B cell (primary cell): ENCODE data around the gene RAB11FIP5. TPM values are rescaled to one million over a fixed set of nuclear protein-coding genes. Genes with fewer than 3 reads are reported as not detected.

Experiments
- ATAC-seq: fragments of 200-7000 bp; cut with Tn5 transposase; one replicate; pipeline ENCODE4 v1.10.0; 2021; ENCODE audit warnings: low read depth, mild to moderate bottlenecking, moderate number of reproducible peaks, moderate library complexity
- CTCF ChIA-PET: fragments of 350-600 bp; sonication (Branson Sonifier 250); formaldehyde crosslinking; loops from one replicate; lab custom pipeline; 2021; ENCODE audit warnings: antibody characterized with exemption, inconsistent platforms; lab: Charles Lee
- POLR2A ChIA-PET: fragments of 350-600 bp; sonication (Branson Sonifier 250); formaldehyde crosslinking; loops from one replicate; lab custom pipeline; 2021; ENCODE audit warnings: antibody characterized with exemption; lab: Charles Lee
- DNase-seq: peaks from one replicate; pipeline ENCODE4 v3.0.0; 2013
- H2AFZ ChIP-seq: 2 replicates; pipeline ENCODE4 v1.6.1; 2012; ENCODE audit warnings: mild to moderate bottlenecking, low read depth, low read length; ENCODE audit not compliant: insufficient read depth, poor library complexity, severe bottlenecking
- H3K27ac ChIP-seq, 2 donors: 1 replicate in 1 of 2; 2 replicates in 1 of 2; pipeline ENCODE4 v1.5.1; 2012 to 2013; ENCODE audit warnings: low read length in 2 of 2, mild to moderate bottlenecking in 2 of 2, moderate library complexity in 1 of 2
- H3K27me3 ChIP-seq, 4 experiments: fragments of 200-600 bp in 1 of 4; sonication (generic) in 1 of 4; replicated peaks in 1 of 4; 1 replicate in 2 of 4; 2 replicates in 2 of 4; pipeline versions ENCODE4 v1.6.1 to v1.7.0; 2013 to 2016; ENCODE audit warnings: low read length in 3 of 4, mild to moderate bottlenecking in 2 of 4, mixed read lengths in 1 of 4, moderate library complexity in 1 of 4; ENCODE audit not compliant: insufficient read depth in 4 of 4, control insufficient read depth in 3 of 4; ENCODE audit errors: control extremely low read depth in 1 of 4
- H3K36me3 ChIP-seq, 2 experiments: replicated peaks in 1 of 2; 1 replicate in 1 of 2; 2 replicates in 1 of 2; pipeline versions ENCODE4 v1.6.1 to v1.7.1; 2013; ENCODE audit warnings: low read length in 1 of 2; ENCODE audit not compliant: insufficient read depth in 2 of 2, control insufficient read depth in 1 of 2; ENCODE audit errors: control extremely low read depth in 1 of 2, extremely low read depth in 1 of 2
- H3K4me1 ChIP-seq, 2 donors: fragments of 200-600 bp in 1 of 2; sonication (generic) in 1 of 2; 1 replicate in 1 of 2; 2 replicates in 1 of 2; pipeline versions ENCODE4 v1.5.1 to v1.6.1; 2013 to 2017; ENCODE audit warnings: low read length in 2 of 2; ENCODE audit not compliant: control insufficient read depth in 2 of 2, insufficient read depth in 2 of 2
- H3K4me2 ChIP-seq: replicated peaks from 2 replicates; pipeline ENCODE3; 2012; ENCODE audit warnings: mild to moderate bottlenecking, low read depth, low read length; ENCODE audit not compliant: poor library complexity, severe bottlenecking
- H3K4me3 ChIP-seq, 5 experiments: fragments of 200-600 bp in 1 of 5; sonication (generic) in 1 of 5; 1 replicate in 3 of 5; 2 replicates in 2 of 5; pipeline versions ENCODE4 v1.5.1 to v1.7.0; 2011 to 2016; ENCODE audit warnings: low read length in 4 of 5, mild to moderate bottlenecking in 4 of 5, low read depth in 2 of 5, control low read depth in 1 of 5, moderate library complexity in 1 of 5; ENCODE audit not compliant: insufficient read depth in 1 of 5; ENCODE audit errors: control extremely low read depth in 1 of 5, extremely low read depth in 1 of 5
- H3K79me2 ChIP-seq: fragments of 200-600 bp; sonication (generic); one replicate; pipeline ENCODE4 v1.6.0; 2016; ENCODE audit warnings: low read length; ENCODE audit not compliant: control insufficient read depth, insufficient read depth
- H3K9ac ChIP-seq: fragments of 200-600 bp; sonication (generic); 2 replicates; pipeline ENCODE4 v1.6.1; 2017; ENCODE audit warnings: mild to moderate bottlenecking, low read length, moderate library complexity
- H3K9me3 ChIP-seq, 3 donors: one replicate each; pipeline versions ENCODE4 v1.6.1 to v1.7.1; 2013; ENCODE audit warnings: low read length in 2 of 3; ENCODE audit not compliant: control insufficient read depth in 2 of 3, insufficient read depth in 1 of 3; ENCODE audit errors: control extremely low read depth in 1 of 3
- H4K20me1 ChIP-seq: 2 replicates; pipeline ENCODE4 v1.6.0; 2012; ENCODE audit warnings: mild to moderate bottlenecking, low read length; ENCODE audit not compliant: insufficient read depth, control insufficient read depth, poor library complexity, severe bottlenecking
- H3K27ac Mint-ChIP-seq: one replicate; pipeline ENCODE4 v1.8.0; 2021; ENCODE audit warnings: mixed read lengths
- H3K27me3 Mint-ChIP-seq: one replicate; pipeline ENCODE4 v1.8.0; 2021; ENCODE audit warnings: mixed read lengths
- H3K4me1 Mint-ChIP-seq: one replicate; pipeline ENCODE4 v1.8.0; 2021; ENCODE audit warnings: mixed read lengths
- H3K4me3 Mint-ChIP-seq: one replicate; pipeline ENCODE4 v1.8.0; 2021; ENCODE audit warnings: mixed read lengths
- H3K9me3 Mint-ChIP-seq: one replicate; pipeline ENCODE4 v1.8.0; 2022; ENCODE audit warnings: mixed read lengths; ENCODE audit not compliant: insufficient read depth
- CTCF ChIP-seq: fragments of 200-600 bp; IDR thresholded peaks from one replicate; pipeline ENCODE4 v1.8.0; 2022; ENCODE audit warnings: antibody characterized with exemption, mild to moderate bottlenecking
- EZH2 ChIP-seq: IDR thresholded peaks from 2 replicates; pipeline ENCODE4 v1.6.1; 2012; ENCODE audit warnings: borderline replicate concordance, low read depth, mild to moderate bottlenecking, moderate library complexity, low read length; ENCODE audit not compliant: insufficient read depth, poor library complexity, severe bottlenecking
- WGBS: methylation state at CpG from one replicate; pipeline ENCODE4 v1.1.5; 2013; ENCODE audit warnings: missing lambda C conversion rate; ENCODE audit not compliant: insufficient coverage; 5-methylcytosine and 5-hydroxymethylcytosine counted together
- intact Hi-C: fragments of 100-400 bp; cut with micrococcal nuclease; formaldehyde crosslinking; loops from one replicate; pipeline ENCODE4 v1.10.0; 2022
- polyA plus RNA-seq: library from polyadenylated mRNA; depleted of rRNA; stranded (reverse); fragments of >200 nt; gene quantifications from 2 replicates; pipeline ENCODE4 v1.2.3, GENCODE V29; 2012
- total RNA-seq, 2 donors: library from RNA; stranded (reverse); fragments of 120-200 nt in 1 of 2; gene quantifications; 1 replicate in 1 of 2; 2 replicates in 1 of 2; pipeline versions ENCODE4 v1.2.3 to v1.2.4, GENCODE V29; 2013 to 2022

The RAB11FIP5 gene
- total and polyA plus RNA-seq, 2 donors (not counting 1 experiment from before 2014, with no cell fraction given), result 1.7 to 4.6 TPM

GRCh38 chr2:73069041-73069854, 43.5 kb downstream of the RAB11FIP5 start:
- no peak for DNase-seq
- ChIA-PET CTCF (interaction anchor here (2.9 kb wide), 1 partner anchor 108 kb away, joined by 14 read pairs; no protein-coding TSS in a partner anchor), POLR2A (no interaction called here)
- H3K4me3 ChIP-seq, result no peak overlapping the region
- peaks cover 14% of the 10 kb centered on the region for H3K79me2 ChIP-seq
- H3K27me3 ChIP-seq, result no peaks in the 10 kb centered on the region
- no peaks in the 10 kb centered on the region for H3K9me3 ChIP-seq
- peak overlapping the region; percentile 96 for H2AFZ ChIP-seq
- WGBS, result 87% methylated on average over 5 of the region's 7 CpGs
- Mint-ChIP-seq H3K27me3 (no peaks in the 10 kb centered on the region), H3K4me3 (peak overlapping the region; percentile 93), H3K4me1 (peaks cover 24% of the 10 kb centered on the region), H3K27ac (peak overlapping the region; percentile 72), H3K9me3 (no peaks in the 10 kb centered on the region)
- no peak for ATAC-seq
- H4K20me1 ChIP-seq, result no peaks in the 10 kb centered on the region
- peak overlapping the region; percentile 98 for H3K4me2 ChIP-seq
- no peak for TF ChIP-seq EZH2
- no peak for TF ChIP-seq CTCF
- H3K36me3 ChIP-seq, result no peaks in the 10 kb centered on the region
- no peak overlapping the region for H3K9ac ChIP-seq
- no peak overlapping the region for H3K27ac ChIP-seq
- H3K4me1 ChIP-seq, result peaks cover 6 to 17% of the 10 kb centered on the region in 2 donors
- intact Hi-C loops, result no loop called here

- no peaks in the 10 kb centered on the region for H4K20me1 ChIP-seq
- CTCF ChIA-PET, result interaction anchor here (1.0 kb wide), 1 partner anchor 9 kb away, joined by 3 read pairs; no protein-coding TSS in a partner anchor
- no peak overlapping the region for H3K4me2 ChIP-seq
- POLR2A ChIA-PET, result no interaction called here
- H3K9me3 ChIP-seq, result no peaks in the 10 kb centered on the region
- ATAC-seq (no peak), DNase-seq (no peak)
- H3K9ac ChIP-seq, result no peak overlapping the region
- Mint-ChIP-seq H3K27me3 (no peaks in the 10 kb centered on the region), H3K27ac (no peak overlapping the region), H3K4me1 (peaks cover 24% of the 10 kb centered on the region), H3K9me3 (no peaks in the 10 kb centered on the region), H3K4me3 (no peak overlapping the region)
- H3K27ac ChIP-seq, result no peak overlapping the region
- peaks cover 6 to 17% of the 10 kb centered on the region in 2 donors for H3K4me1 ChIP-seq
- TF ChIP-seq EZH2 (no peak), CTCF (no peak)
- 93% methylated on average over 2 of the region's 2 CpGs for WGBS
- H3K79me2 ChIP-seq, result peaks cover 14% of the 10 kb centered on the region
- H3K27me3 ChIP-seq, result no peaks in the 10 kb centered on the region
- no peak overlapping the region for H2AFZ ChIP-seq
- no peaks in the 10 kb centered on the region for H3K36me3 ChIP-seq
- H3K4me3 ChIP-seq, result no peak overlapping the region
- intact Hi-C loops, result no loop called here
These were observed 44.6 kb downstream of the RAB11FIP5 start for GRCh38 chr2:73068147-73068546.
